Measurements from ENCODE around the gene SPG11.

The SPG11 gene

DNA sequence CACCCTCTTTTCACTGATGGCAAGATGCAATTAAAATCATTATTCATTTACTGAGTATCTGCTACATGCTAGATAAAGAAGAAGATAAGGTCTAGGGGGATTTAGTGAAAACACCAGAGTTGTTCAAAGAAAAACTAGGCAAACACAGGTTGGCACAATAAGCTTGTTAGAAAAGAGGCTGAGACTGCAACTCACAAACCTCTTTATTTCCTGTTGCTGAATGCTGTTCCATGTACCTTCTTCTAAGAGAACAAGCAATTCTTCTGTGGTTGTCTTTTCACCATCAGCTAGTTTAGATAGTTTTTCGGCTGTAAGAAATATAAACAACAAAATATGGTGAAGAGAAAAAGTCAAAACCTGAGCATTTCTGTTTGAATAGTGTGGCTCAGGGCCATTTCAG is 65.4 kb downstream of the SPG11 start:
- H3K4me3 ChIP-seq (ENCODE audit: low read length), result no peak overlapping the region
- no peak overlapping the region for H3K4me2 ChIP-seq (ENCODE audit: low read length)
- H3K27me3 ChIP-seq (ENCODE audit: low read depth, low read length), result no peaks in the 10 kb centered on the region
- H3K9ac ChIP-seq (ENCODE audit: low read length), result no peak overlapping the region
- no peaks in the 10 kb centered on the region for H3K9me3 ChIP-seq (ENCODE audit: insufficient read depth, low read length)
- H2AFZ ChIP-seq (ENCODE audit: low read depth, low read length), result no peak overlapping the region
- H3K79me2 ChIP-seq (ENCODE audit: low read length), result no peaks in the 10 kb centered on the region
- no peaks in the 10 kb centered on the region for H4K20me1 ChIP-seq (ENCODE audit: insufficient read depth, low read length)
- no peak overlapping the region for H3K27ac ChIP-seq (ENCODE audit: low read length)
- TF ChIP-seq, protein P1, sequence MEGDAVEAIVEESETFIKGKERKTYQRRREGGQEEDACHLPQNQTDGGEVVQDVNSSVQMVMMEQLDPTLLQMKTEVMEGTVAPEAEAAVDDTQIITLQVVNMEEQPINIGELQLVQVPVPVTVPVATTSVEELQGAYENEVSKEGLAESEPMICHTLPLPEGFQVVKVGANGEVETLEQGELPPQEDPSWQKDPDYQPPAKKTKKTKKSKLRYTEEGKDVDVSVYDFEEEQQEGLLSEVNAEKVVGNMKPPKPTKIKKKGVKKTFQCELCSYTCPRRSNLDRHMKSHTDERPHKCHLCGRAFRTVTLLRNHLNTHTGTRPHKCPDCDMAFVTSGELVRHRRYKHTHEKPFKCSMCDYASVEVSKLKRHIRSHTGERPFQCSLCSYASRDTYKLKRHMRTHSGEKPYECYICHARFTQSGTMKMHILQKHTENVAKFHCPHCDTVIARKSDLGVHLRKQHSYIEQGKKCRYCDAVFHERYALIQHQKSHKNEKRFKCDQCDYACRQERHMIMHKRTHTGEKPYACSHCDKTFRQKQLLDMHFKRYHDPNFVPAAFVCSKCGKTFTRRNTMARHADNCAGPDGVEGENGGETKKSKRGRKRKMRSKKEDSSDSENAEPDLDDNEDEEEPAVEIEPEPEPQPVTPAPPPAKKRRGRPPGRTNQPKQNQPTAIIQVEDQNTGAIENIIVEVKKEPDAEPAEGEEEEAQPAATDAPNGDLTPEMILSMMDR (IDR thresholded peaks at IDR 0.05; ENCODE audit: low read depth, low read length), result no peak
- no peak for TF ChIP-seq EZH2phosphoT487 (IDR thresholded peaks at IDR 0.05; ENCODE audit: low read depth)
- H3K4me1 ChIP-seq (ENCODE audit: low read length), result peaks cover 24% of the 10 kb centered on the region
- H3K36me3 ChIP-seq (replicated peaks; ENCODE audit: low read depth, low read length), result peaks cover 44% of the 10 kb centered on the region

DNA sequence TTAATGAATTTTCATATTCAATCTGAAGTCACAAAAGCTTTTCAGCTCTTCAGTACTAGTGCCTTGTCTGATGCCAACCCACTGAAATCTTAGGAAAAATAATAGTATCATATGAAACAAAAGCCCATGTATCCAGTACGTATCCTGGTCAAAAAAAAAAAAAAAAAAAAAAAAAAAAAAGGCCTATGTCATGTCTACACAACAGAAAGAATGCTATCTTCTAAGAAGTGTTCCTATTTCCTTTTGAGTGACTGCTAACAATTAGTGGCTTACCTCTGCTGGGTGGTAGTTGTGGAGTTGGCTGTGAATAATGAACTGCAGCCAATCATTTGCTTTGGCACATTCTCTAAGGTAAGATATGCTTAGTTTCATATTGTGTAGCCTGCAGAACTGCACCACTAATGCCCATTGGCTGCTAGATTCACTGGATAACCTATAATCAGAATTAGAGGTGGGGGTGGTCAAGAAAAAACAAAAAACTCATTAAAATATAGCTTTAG is 66.9 kb downstream of the SPG11 start:
- Histone ChIP-seq H3K4me1 (ENCODE audit: low read length) (peaks cover 24% of the 10 kb centered on the region), H3K27me3 (ENCODE audit: low read depth, low read length) (no peaks in the 10 kb centered on the region), H4K20me1 (ENCODE audit: insufficient read depth, low read length) (no peaks in the 10 kb centered on the region), H3K4me2 (ENCODE audit: low read length) (peak overlapping the region; percentile 43), H3K27ac (ENCODE audit: low read length) (peak overlapping the region; percentile 72), H2AFZ (ENCODE audit: low read depth, low read length) (no peak overlapping the region), H3K9me3 (ENCODE audit: insufficient read depth, low read length) (no peaks in the 10 kb centered on the region), H3K9ac (ENCODE audit: low read length) (no peak overlapping the region), H3K36me3 (replicated peaks; ENCODE audit: low read depth, low read length) (peaks cover 43% of the 10 kb centered on the region), H3K79me2 (ENCODE audit: low read length) (no peaks in the 10 kb centered on the region), H3K4me3 (ENCODE audit: low read length) (peak overlapping the region; percentile 25; the same call in 1 of the 2 replicates)
- TF ChIP-seq EZH2phosphoT487 (IDR thresholded peaks at IDR 0.05; ENCODE audit: low read depth), result no peak
- TF ChIP-seq, protein P1 (IDR thresholded peaks at IDR 0.05; ENCODE audit: low read depth, low read length), result no peak

DNA sequence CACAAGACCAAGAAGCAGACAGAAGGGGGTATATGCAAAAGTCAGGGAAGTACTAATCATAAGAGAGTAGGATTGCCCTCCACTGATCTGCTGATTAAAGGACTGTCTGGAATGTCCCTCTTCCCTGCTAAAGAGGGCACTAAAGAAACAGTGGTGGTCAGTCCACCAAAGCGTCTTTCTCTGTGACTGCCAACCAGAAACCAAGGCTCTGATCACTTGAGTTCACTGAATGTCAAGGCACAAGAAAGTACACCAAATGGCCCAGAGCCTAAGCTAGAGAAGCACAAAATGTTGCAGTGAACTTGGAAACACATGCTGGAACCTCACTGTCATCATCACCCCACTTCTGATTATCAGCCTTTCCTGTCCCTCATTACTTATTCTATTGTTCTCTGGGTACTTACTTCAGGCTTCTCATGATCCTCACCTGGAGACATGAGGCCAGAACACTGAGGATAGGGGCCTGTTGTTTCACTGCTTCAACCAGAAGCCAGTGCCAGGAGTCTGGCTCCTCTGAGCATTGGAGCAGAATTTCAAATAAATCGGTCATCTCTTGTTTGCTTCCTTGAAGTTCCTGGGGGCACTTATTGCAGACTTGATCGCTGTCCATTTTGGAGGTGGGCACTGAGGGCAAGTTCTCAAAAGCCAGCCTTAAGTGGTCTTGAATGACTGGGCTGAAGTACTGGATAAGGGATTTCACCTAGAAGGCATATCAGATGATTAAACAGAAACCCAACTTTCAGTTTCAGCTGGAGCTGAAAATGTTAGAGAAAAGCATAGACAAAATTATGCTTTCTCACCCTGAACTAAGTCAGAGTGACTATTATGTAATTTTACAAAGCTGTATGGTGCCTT is 67.6 kb downstream of the SPG11 start:
- Histone ChIP-seq H3K27me3 (ENCODE audit: low read depth, low read length) (no peaks in the 10 kb centered on the region), H3K4me1 (ENCODE audit: low read length) (peaks cover 24% of the 10 kb centered on the region), H2AFZ (ENCODE audit: low read depth, low read length) (no peak overlapping the region), H3K4me2 (ENCODE audit: low read length) (peak overlapping the region; percentile 43), H3K27ac (ENCODE audit: low read length) (peak overlapping the region; percentile 72), H3K4me3 (ENCODE audit: low read length) (peak overlapping the region; percentile 25; the same call in 1 of the 2 replicates), H3K9ac (ENCODE audit: low read length) (no peak overlapping the region), H3K9me3 (ENCODE audit: insufficient read depth, low read length) (no peaks in the 10 kb centered on the region), H3K36me3 (replicated peaks; ENCODE audit: low read depth, low read length) (peaks cover 45% of the 10 kb centered on the region), H4K20me1 (ENCODE audit: insufficient read depth, low read length) (no peaks in the 10 kb centered on the region), H3K79me2 (ENCODE audit: low read length) (no peaks in the 10 kb centered on the region)
- TF ChIP-seq, protein P1 (IDR thresholded peaks at IDR 0.05; ENCODE audit: low read depth, low read length), result no peak
- TF ChIP-seq EZH2phosphoT487 (IDR thresholded peaks at IDR 0.05; ENCODE audit: low read depth), result no peak

DNA sequence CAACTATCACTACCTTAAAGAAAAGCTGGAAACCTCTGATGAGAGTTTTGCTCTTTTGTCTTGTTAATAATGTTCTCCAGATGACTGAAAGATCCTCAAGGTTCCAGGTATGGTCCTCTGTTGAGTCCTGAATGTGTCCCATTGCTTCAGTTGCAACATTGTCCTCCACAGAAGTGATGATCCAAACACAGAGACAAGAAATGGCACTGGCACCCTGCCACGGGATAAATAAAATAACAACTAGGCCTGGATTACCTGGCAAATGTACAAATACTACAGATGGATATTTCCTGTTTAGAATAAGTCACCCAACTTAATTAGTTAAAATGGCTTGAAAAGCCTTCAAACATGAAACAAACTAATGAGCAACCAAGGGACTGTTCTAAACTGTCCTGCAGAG is 68.2 kb downstream of the SPG11 start:
- Histone ChIP-seq H3K9me3 (ENCODE audit: insufficient read depth, low read length) (no peaks in the 10 kb centered on the region), H3K27me3 (ENCODE audit: low read depth, low read length) (no peaks in the 10 kb centered on the region), H2AFZ (ENCODE audit: low read depth, low read length) (no peak overlapping the region), H3K36me3 (replicated peaks; ENCODE audit: low read depth, low read length) (peaks cover 50% of the 10 kb centered on the region), H3K9ac (ENCODE audit: low read length) (no peak overlapping the region), H3K4me1 (ENCODE audit: low read length) (peaks cover 19% of the 10 kb centered on the region), H3K27ac (ENCODE audit: low read length) (peak overlapping the region; percentile 72; the same call in 1 of the 2 replicates), H3K4me2 (ENCODE audit: low read length) (no peak overlapping the region), H4K20me1 (ENCODE audit: insufficient read depth, low read length) (no peaks in the 10 kb centered on the region), H3K4me3 (ENCODE audit: low read length) (no peak overlapping the region), H3K79me2 (ENCODE audit: low read length) (no peaks in the 10 kb centered on the region)
- TF ChIP-seq, protein P1 (IDR thresholded peaks at IDR 0.05; ENCODE audit: low read depth, low read length), result no peak

All from OCI-LY3 (cell line).